ENCODE data around the gene TTC22.

DNA sequence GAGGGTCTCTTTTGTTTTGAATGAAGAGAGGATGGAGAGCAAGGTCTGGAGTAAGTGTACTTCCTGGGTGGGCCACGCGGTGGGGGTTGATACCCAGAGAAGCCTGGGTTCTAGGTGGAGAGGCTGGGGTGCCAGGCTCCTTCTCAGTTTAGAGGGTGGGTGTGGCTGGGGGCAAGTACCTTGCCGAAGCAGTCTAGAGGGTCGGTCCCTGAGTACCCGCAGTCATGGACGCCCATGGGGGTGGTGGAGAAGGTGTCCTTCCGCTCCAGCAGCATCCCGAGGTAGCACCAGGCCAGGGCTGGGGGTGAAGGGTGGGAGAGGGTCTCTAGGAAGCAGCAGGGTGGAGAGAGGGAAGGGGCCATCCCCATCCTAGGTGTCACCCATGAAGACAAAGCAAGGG is 14.3 kb downstream of the TTC22 start:
- TF ChIP-seq NFE2L2 (IDR thresholded peaks at IDR 0.05; ENCODE audit: low read depth, low read length) (no peak), SMC3 (IDR thresholded peaks at IDR 0.05; ENCODE audit: low read depth, low read length) (no peak), MXI1 (IDR thresholded peaks at IDR 0.05; ENCODE audit: borderline replicate concordance, low read depth, low read length) (no peak), POLR2A (IDR thresholded peaks at IDR 0.05; ENCODE audit: low read depth, low read length) (no peak), RAD21 (IDR thresholded peaks at IDR 0.05; ENCODE audit: low read length) (no peak), BHLHE40 (IDR thresholded peaks at IDR 0.05; ENCODE audit: low read depth, low read length) (no peak), CEBPB (IDR thresholded peaks at IDR 0.05; ENCODE audit: low read depth, low read length) (no peak), FOS (IDR thresholded peaks at IDR 0.05; ENCODE audit: low read depth, low read length) (no peak), RCOR1 (IDR thresholded peaks at IDR 0.05; ENCODE audit: insufficient replicate concordance, low read length) (no peak), RFX5 (IDR thresholded peaks at IDR 0.05; ENCODE audit: low read depth, low read length) (no peak)
- TF ChIP-seq, protein P1, sequence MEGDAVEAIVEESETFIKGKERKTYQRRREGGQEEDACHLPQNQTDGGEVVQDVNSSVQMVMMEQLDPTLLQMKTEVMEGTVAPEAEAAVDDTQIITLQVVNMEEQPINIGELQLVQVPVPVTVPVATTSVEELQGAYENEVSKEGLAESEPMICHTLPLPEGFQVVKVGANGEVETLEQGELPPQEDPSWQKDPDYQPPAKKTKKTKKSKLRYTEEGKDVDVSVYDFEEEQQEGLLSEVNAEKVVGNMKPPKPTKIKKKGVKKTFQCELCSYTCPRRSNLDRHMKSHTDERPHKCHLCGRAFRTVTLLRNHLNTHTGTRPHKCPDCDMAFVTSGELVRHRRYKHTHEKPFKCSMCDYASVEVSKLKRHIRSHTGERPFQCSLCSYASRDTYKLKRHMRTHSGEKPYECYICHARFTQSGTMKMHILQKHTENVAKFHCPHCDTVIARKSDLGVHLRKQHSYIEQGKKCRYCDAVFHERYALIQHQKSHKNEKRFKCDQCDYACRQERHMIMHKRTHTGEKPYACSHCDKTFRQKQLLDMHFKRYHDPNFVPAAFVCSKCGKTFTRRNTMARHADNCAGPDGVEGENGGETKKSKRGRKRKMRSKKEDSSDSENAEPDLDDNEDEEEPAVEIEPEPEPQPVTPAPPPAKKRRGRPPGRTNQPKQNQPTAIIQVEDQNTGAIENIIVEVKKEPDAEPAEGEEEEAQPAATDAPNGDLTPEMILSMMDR (conservative IDR thresholded peaks at IDR 0.05; ENCODE audit: low read depth, low read length): no peak
- TF ChIP-seq, protein P2, sequence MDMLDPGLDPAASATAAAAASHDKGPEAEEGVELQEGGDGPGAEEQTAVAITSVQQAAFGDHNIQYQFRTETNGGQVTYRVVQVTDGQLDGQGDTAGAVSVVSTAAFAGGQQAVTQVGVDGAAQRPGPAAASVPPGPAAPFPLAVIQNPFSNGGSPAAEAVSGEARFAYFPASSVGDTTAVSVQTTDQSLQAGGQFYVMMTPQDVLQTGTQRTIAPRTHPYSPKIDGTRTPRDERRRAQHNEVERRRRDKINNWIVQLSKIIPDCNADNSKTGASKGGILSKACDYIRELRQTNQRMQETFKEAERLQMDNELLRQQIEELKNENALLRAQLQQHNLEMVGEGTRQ (IDR thresholded peaks at IDR 0.05; ENCODE audit: low read depth, low read length): no peak

Data from IMR-90 (cell line).